Karpas-422 (cell line): ENCODE measurements around the gene SCUBE2. TPM values are rescaled to one million over a fixed set of nuclear protein-coding genes. Genes with fewer than 3 reads are reported as not detected.

Experiments used
- DNase-seq: peaks from one replicate; pipeline ENCODE4 v3.0.0-alpha.2; 2015
- H2AFZ ChIP-seq: fragments of 200-600 bp; sonication (generic); 2 replicates; pipeline ENCODE4 v1.6.1; 2014; ENCODE audit warnings: antibody characterized with exemption, low read length, mixed read lengths
- H3K27ac ChIP-seq: fragments of 200-600 bp; sonication (generic); 2 replicates; pipeline ENCODE4 v1.5.1; 2014; ENCODE audit warnings: mild to moderate bottlenecking, low read length, moderate library complexity
- H3K27me3 ChIP-seq: fragments of 200-600 bp; sonication (generic); 2 replicates; pipeline ENCODE4 v1.6.1; 2014; ENCODE audit warnings: low read length, mixed read lengths
- H3K36me3 ChIP-seq: fragments of 200-600 bp; sonication (generic); 2 replicates; pipeline ENCODE4 v1.6.1; 2014; ENCODE audit warnings: low read length, mixed read lengths; ENCODE audit not compliant: insufficient read depth
- H3K4me1 ChIP-seq: fragments of 200-600 bp; sonication (generic); 2 replicates; pipeline ENCODE4 v1.6.1; 2014; ENCODE audit warnings: mild to moderate bottlenecking, low read length, mixed read lengths
- H3K4me2 ChIP-seq: fragments of 200-600 bp; sonication (generic); 2 replicates; pipeline ENCODE4 v1.6.1; 2014; ENCODE audit warnings: low read length, low read depth, mild to moderate bottlenecking; ENCODE audit not compliant: poor library complexity, severe bottlenecking
- H3K4me3 ChIP-seq: fragments of 200-600 bp; sonication (generic); 2 replicates; pipeline ENCODE4 v1.5.1; 2014; ENCODE audit warnings: mild to moderate bottlenecking, antibody characterized with exemption, low read length, mixed read lengths
- H3K79me2 ChIP-seq: fragments of 200-600 bp; sonication (generic); 2 replicates; pipeline ENCODE4 v1.6.1; 2014; ENCODE audit warnings: mild to moderate bottlenecking, low read length, mixed read lengths
- H3K9ac ChIP-seq: fragments of 200-600 bp; sonication (generic); 2 replicates; pipeline ENCODE4 v1.6.0; 2014; ENCODE audit warnings: low read length
- H3K9me2 ChIP-seq: fragments of 200-600 bp; sonication (generic), shearing (Covaris generic); replicated peaks from 2 replicates; pipeline ENCODE4 v1.6.0; 2014; ENCODE audit warnings: mild to moderate bottlenecking, low read length, moderate library complexity; ENCODE audit not compliant: insufficient read depth
- H3K9me3 ChIP-seq: fragments of 300-700, 200-600 bp; sonication (generic); 2 replicates; pipeline ENCODE4 v1.6.1; 2014; ENCODE audit warnings: low read length, mixed read lengths
- H4K20me1 ChIP-seq: fragments of 200-600 bp; sonication (generic); 2 replicates; pipeline ENCODE4 v1.6.1; 2014; ENCODE audit warnings: mild to moderate bottlenecking, antibody characterized with exemption, low read length, low read depth; ENCODE audit not compliant: insufficient read depth
- total RNA-seq: library from RNA; depleted of rRNA; stranded (reverse); fragments of >200 nt; shearing (Covaris generic); gene quantifications from 2 replicates; pipeline ENCODE4 v1.2.3, GENCODE V29; 2014; ENCODE audit warnings: low replicate concordance

The SCUBE2 gene
- total RNA-seq, 1 experiment from 2014 or later: not detected

GRCh38 chr11:9052316-9052715 lies 39.1 kb downstream of the SCUBE2 start:
- Histone ChIP-seq H3K4me3 (no peak overlapping the region), H3K9ac (no peak overlapping the region), H3K4me1 (no peaks in the 10 kb centered on the region), H3K27me3 (no peaks in the 10 kb centered on the region), H3K36me3 (no peaks in the 10 kb centered on the region), H3K79me2 (no peaks in the 10 kb centered on the region), H3K27ac (no peak overlapping the region), H3K4me2 (no peak overlapping the region), H4K20me1 (no peaks in the 10 kb centered on the region), H2AFZ (no peak overlapping the region), H3K9me2 (no peaks in the 10 kb centered on the region), H3K9me3 (no peaks in the 10 kb centered on the region)
- DNase-seq: no peak

GRCh38 chr11:9049959-9050358 lies 41.4 kb downstream of the SCUBE2 start:
- Histone ChIP-seq H4K20me1 (no peaks in the 10 kb centered on the region), H3K27ac (no peak overlapping the region), H3K9me2 (no peaks in the 10 kb centered on the region), H3K4me3 (no peak overlapping the region), H3K27me3 (no peaks in the 10 kb centered on the region), H3K4me2 (no peak overlapping the region), H2AFZ (no peak overlapping the region), H3K79me2 (no peaks in the 10 kb centered on the region), H3K9me3 (no peaks in the 10 kb centered on the region), H3K36me3 (no peaks in the 10 kb centered on the region), H3K9ac (no peak overlapping the region), H3K4me1 (no peaks in the 10 kb centered on the region)
- no peak for DNase-seq

DNA sequence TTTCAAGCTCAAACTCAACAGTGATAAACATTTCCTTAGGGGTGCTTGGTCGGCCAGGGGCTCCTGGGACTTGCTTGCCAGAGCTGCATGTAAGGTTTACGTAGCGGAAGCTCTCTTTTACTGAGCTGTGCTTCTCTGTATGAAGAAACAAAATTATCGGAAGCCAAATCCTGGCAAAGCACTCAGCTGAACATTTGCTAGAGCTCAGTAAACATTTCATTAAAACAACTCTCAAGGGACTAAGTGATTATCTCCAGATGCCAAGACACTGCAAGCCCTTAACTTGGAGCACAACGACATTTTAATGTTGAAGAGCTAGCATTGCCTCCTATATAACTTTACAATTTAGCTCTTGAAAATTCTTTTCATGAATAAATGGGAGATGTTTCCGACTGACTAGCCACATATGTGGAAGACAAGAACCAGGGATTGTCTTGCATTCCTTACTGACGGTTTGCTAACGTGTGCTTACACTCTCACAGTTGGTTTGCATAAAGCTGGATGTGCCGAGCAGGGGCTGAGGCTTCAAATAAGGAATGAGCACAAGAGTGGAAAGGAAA lies 43.4 kb downstream of the SCUBE2 start:
- no peak overlapping the region for H3K4me2 ChIP-seq
- H3K27me3 ChIP-seq: no peaks in the 10 kb centered on the region
- no peaks in the 10 kb centered on the region for H4K20me1 ChIP-seq
- no peaks in the 10 kb centered on the region for H3K36me3 ChIP-seq
- H3K9me2 ChIP-seq: no peaks in the 10 kb centered on the region
- no peaks in the 10 kb centered on the region for H3K4me1 ChIP-seq
- no peaks in the 10 kb centered on the region for H3K9me3 ChIP-seq
- H3K27ac ChIP-seq: no peak overlapping the region
- H2AFZ ChIP-seq: no peak overlapping the region
- no peaks in the 10 kb centered on the region for H3K79me2 ChIP-seq
- no peak overlapping the region for H3K4me3 ChIP-seq
- DNase-seq: no peak
- H3K9ac ChIP-seq: no peak overlapping the region

DNA sequence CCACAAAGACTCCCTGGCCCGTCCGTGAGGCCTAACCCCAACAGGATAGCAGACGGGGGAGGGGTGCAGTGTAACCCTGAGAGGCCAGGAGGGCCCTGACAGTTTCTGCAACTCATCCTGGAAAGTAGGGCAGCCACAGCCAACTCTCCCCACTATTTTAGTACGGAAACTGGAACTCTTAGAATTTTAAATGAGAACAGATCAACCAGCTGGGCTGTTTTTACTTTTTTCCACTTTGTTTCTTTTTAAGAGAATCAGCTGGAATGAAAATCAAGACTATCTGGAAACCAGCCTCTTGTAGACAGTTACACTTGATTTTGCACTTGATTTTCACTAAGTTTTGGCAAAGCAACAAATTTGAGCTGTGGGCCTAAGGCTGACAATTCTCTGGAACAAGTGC lies 44.9 kb downstream of the SCUBE2 start:
- no peak overlapping the region for H3K9ac ChIP-seq
- no peak for DNase-seq
- H3K36me3 ChIP-seq: no peaks in the 10 kb centered on the region
- H3K27me3 ChIP-seq: no peaks in the 10 kb centered on the region
- no peaks in the 10 kb centered on the region for H4K20me1 ChIP-seq
- no peak overlapping the region for H3K27ac ChIP-seq
- H3K4me2 ChIP-seq: no peak overlapping the region
- H3K9me3 ChIP-seq: no peaks in the 10 kb centered on the region
- H3K79me2 ChIP-seq: no peaks in the 10 kb centered on the region
- H3K9me2 ChIP-seq: no peaks in the 10 kb centered on the region
- no peak overlapping the region for H2AFZ ChIP-seq
- H3K4me1 ChIP-seq: no peaks in the 10 kb centered on the region
- H3K4me3 ChIP-seq: no peak overlapping the region

GRCh38 chr11:9042488-9042887 lies 48.9 kb downstream of the SCUBE2 start:
- H4K20me1 ChIP-seq: no peaks in the 10 kb centered on the region
- H3K27ac ChIP-seq: no peak overlapping the region
- no peaks in the 10 kb centered on the region for H3K27me3 ChIP-seq
- no peaks in the 10 kb centered on the region for H3K9me2 ChIP-seq
- no peaks in the 10 kb centered on the region for H3K9me3 ChIP-seq
- no peak overlapping the region for H2AFZ ChIP-seq
- H3K9ac ChIP-seq: no peak overlapping the region
- DNase-seq: no peak
- H3K4me2 ChIP-seq: no peak overlapping the region
- H3K36me3 ChIP-seq: no peaks in the 10 kb centered on the region
- no peaks in the 10 kb centered on the region for H3K79me2 ChIP-seq
- no peak overlapping the region for H3K4me3 ChIP-seq
- H3K4me1 ChIP-seq: no peaks in the 10 kb centered on the region

GRCh38 chr11:9041747-9042146 lies 49.7 kb downstream of the SCUBE2 start:
- H3K9me3 ChIP-seq: no peaks in the 10 kb centered on the region
- H3K4me2 ChIP-seq: no peak overlapping the region
- no peaks in the 10 kb centered on the region for H3K9me2 ChIP-seq
- H3K27me3 ChIP-seq: no peaks in the 10 kb centered on the region
- H3K4me1 ChIP-seq: no peaks in the 10 kb centered on the region
- H2AFZ ChIP-seq: no peak overlapping the region
- no peaks in the 10 kb centered on the region for H3K36me3 ChIP-seq
- DNase-seq: no peak
- H4K20me1 ChIP-seq: no peaks in the 10 kb centered on the region
- H3K79me2 ChIP-seq: no peaks in the 10 kb centered on the region
- no peak overlapping the region for H3K27ac ChIP-seq
- no peak overlapping the region for H3K9ac ChIP-seq
- H3K4me3 ChIP-seq: no peak overlapping the region

GRCh38 chr11:9040410-9040809 lies 51.0 kb downstream of the SCUBE2 start:
- Histone ChIP-seq H3K36me3 (no peaks in the 10 kb centered on the region), H3K9me3 (no peaks in the 10 kb centered on the region), H3K4me3 (no peak overlapping the region), H3K79me2 (no peaks in the 10 kb centered on the region), H3K4me2 (no peak overlapping the region), H3K27ac (no peak overlapping the region), H3K27me3 (no peaks in the 10 kb centered on the region), H3K9me2 (no peaks in the 10 kb centered on the region), H3K9ac (no peak overlapping the region), H4K20me1 (no peaks in the 10 kb centered on the region), H3K4me1 (no peaks in the 10 kb centered on the region; the same call in 1 of the 2 replicates), H2AFZ (no peak overlapping the region)
- DNase-seq: no peak

DNA sequence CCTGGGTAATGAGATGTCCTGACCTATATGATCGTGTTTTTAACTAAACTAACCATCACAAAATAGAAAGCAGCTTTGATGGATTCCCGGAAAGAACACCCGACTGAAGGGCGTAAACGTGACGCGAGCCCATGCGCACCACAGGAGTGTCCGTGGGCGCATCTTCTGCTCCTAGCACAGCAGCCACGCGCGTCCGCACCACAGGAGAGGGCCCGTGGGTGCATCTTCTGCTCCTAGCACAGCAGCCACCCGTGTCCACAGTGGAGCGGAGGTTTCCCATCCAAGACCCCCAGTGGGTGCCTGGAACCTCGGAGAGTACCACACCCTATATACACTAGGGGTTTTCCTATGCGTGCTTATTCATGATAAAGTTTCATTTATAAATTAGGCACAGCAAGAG lies 51.5 kb downstream of the SCUBE2 start:
- H3K4me2 ChIP-seq: no peak overlapping the region
- no peak overlapping the region for H3K27ac ChIP-seq
- H3K4me3 ChIP-seq: no peak overlapping the region
- no peaks in the 10 kb centered on the region for H4K20me1 ChIP-seq
- no peak for DNase-seq
- no peak overlapping the region for H3K9ac ChIP-seq
- H3K9me2 ChIP-seq: no peaks in the 10 kb centered on the region
- H3K9me3 ChIP-seq: no peaks in the 10 kb centered on the region
- H3K36me3 ChIP-seq: no peaks in the 10 kb centered on the region
- no peak overlapping the region for H2AFZ ChIP-seq
- no peaks in the 10 kb centered on the region; the same call in 1 of the 2 replicates for H3K4me1 ChIP-seq
- H3K27me3 ChIP-seq: no peaks in the 10 kb centered on the region
- no peaks in the 10 kb centered on the region for H3K79me2 ChIP-seq

- Histone ChIP-seq H3K36me3 (no peaks in the 10 kb centered on the region), H3K9ac (no peak overlapping the region), H3K9me2 (no peaks in the 10 kb centered on the region), H3K4me1 (no peaks in the 10 kb centered on the region; the same call in 1 of the 2 replicates), H2AFZ (no peak overlapping the region), H3K79me2 (no peaks in the 10 kb centered on the region), H3K4me2 (no peak overlapping the region), H3K27ac (no peak overlapping the region), H3K27me3 (no peaks in the 10 kb centered on the region), H3K9me3 (no peaks in the 10 kb centered on the region), H3K4me3 (no peak overlapping the region), H4K20me1 (no peaks in the 10 kb centered on the region)
- peak; percentile 49 for DNase-seq
Measured at GRCh38 chr11:9039198-9039597, 52.2 kb downstream of the SCUBE2 start.
